IPS-NIHi11 (cell line): Measurements from ENCODE around the gene DCDC1.
A peak's percentile ranks its signal among the peaks of the same experiment; 100 is the strongest.

Experiments
- DNase-seq: peaks from one replicate; pipeline ENCODE4 v3.0.0; 2012; ENCODE audit warnings: mixed read lengths, low spot score

The DCDC1 gene

GRCh38 chr11:30914143-30914762 lies 455.3 kb downstream of the DCDC1 start:
- DNase-seq, result peak; percentile 72

DNA sequence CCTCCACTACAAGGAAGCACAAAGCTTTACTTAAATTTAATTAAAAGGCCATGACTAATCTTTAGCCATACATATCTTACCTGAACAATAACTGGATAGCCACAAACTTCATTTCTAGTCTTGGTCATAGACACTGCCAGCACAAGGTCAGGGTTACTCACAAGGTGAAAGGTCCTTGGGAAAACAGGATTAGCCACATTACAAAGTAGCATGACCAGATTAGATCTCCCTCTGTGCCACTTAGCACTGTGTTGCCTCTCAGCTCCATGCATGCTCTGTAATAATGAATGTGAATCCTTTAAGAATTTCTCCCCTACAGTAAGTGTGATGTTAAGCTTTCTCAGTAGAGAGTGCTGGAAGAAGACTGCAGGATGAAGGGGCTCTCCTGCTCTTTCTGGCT lies 458.3 kb downstream of the DCDC1 start:
- DNase-seq, result no peak

GRCh38 chr11:30908857-30909256 lies 460.7 kb downstream of the DCDC1 start:
- DNase-seq, result no peak

- no peak for DNase-seq
These were observed 461.3 kb downstream of the DCDC1 start for GRCh38 chr11:30908272-30908671.

DNA sequence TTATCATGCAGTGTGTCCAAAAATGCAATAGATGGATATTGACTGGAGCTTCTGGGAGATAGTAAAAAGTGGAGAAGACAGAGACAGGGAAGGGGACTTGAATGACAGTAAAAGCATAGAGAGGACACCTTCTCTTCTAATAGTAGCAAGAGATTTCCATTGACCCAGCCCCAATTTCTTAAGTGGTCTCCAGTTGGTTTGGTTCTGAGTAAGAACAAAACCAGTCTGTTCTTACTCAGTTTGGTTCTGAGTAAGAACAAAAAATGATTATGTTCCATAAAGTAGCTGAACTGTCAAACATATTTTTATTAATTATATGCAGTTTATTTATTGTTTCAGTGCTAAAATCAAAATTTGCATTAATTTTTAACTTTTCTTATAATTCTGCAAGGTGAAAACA lies 466.6 kb downstream of the DCDC1 start:
- DNase-seq, result no peak

GRCh38 chr11:30895046-30895445 lies 474.5 kb downstream of the DCDC1 start:
- no peak for DNase-seq

DNA sequence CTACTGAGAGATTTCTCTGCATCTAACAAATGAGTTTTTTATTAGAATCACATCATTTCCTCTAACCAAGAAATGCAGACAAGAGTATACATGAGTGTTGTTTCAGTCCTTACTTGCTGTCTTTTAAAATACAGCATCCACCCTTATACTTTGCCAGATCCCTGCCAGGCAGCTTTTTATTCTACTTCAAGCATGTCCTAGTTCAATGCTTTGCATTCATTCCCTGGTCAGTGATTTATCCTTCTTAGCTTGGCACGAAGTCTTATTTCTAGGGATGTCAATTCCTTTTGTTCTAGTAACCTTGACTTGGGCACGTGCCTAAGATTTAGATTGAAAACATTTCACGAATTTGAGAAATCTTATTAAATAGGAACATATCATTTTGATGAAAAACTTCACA lies 476.2 kb downstream of the DCDC1 start:
- no peak for DNase-seq

DNA sequence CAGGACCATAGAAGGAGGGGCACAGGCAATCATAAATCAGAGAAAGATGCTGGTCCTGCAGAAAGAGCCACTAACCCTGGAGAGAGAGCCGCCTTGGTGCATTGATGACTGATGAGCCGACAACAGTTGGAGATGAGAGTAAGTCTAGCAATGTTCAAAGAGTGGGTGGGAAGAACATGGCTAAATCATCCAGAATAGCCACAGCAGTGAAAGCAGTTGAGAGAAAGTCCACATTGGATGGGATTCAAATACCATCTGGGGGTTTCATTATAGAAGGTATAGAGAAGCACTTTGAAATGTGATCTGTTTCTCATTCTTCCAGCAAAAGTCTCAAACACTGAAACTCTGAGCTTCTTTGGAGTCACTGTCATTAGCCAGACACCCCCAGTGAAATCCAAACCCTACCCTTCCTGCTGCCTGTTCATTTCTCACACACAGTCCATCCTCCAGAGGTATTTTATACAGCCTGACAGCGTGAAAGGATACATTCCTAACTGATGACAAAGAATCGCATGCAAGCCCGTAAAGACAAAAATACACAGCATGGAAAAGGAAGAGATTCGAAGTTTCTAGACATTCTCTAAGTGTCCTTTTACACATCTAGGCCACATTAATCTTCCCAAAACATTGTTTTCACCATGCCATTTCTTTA lies 480.3 kb downstream of the DCDC1 start:
- DNase-seq, result no peak

DNA sequence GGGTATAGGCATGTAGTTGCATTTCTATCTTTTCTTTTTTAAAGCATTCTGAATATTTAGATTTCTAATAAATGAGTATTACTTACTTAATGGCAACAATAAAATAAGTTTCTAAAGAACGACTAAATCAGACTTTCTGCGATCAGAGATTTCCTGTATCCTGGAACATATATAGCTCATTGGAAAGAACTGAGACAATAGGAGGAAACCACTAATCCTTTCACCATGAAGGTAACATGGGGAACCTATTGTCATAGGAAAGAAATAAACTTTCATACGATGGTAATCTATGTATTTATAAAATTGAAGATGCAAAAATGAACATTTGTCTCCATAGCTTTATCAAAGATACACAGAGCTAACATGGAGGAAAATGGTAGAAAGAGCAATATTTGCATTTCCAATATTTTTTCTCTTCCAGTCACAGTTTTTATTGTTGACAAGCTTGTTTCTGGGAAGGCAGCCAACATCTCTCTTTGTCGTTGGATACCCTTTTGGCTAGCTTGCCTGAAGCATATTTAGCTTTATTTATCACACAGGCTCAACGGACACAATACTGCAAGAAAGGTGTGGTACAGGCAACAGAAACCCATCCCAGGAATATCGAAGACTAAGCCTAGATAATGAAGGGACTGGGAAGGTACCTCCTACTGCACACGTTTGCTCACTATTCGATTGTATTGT lies 490.1 kb downstream of the DCDC1 start:
- DNase-seq, result no peak

DNA sequence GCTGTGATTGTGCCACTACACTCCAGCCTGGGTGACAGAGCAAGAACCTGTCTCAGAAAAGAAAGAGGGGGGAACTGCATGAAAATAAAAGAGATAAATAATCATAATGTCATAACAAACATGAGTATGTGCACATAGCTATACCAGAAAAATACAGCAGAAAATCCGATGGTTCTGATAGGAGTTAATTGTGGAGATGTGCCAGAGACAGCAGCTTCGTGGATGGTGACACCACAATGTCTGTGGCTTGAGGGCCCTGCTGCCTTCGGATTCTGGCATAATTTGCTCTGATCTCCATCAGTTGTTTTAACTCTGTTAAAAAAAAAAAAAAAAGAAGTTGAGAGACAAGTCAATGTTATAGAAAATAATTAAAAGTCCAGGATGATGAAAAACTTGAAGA lies 491.1 kb downstream of the DCDC1 start:
- no peak for DNase-seq

GRCh38 chr11:30876663-30877396 lies 492.7 kb downstream of the DCDC1 start:
- DNase-seq, result no peak

GRCh38 chr11:30876228-30876627 lies 493.3 kb downstream of the DCDC1 start:
- no peak for DNase-seq

GRCh38 chr11:30875806-30876205 lies 493.7 kb downstream of the DCDC1 start:
- DNase-seq, result no peak

GRCh38 chr11:30873924-30874610 lies 495.5 kb downstream of the DCDC1 start:
- no peak for DNase-seq

- DNase-seq, result no peak
These were observed 500.9 kb downstream of the DCDC1 start for GRCh38 chr11:30868626-30869081.

DNA sequence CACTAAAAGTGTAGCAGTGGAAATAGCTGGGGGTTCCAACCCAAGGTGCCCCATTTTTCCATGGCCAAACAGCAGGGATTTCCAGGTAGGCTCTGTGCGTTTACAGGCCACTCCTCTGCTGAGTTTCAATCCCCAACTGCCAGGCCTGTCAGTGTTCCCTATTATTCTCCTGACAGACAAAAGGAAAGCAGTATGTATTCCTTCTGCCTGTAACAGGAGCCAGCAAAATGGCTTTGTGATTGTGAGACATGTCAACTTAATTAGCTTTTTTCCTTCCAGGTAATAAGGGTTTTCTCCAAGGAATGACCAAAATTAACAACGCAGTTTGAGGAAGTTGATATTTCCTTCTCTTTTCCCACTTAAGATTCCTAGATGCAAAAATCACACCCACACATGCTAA lies 506.3 kb downstream of the DCDC1 start:
- no peak for DNase-seq

DNA sequence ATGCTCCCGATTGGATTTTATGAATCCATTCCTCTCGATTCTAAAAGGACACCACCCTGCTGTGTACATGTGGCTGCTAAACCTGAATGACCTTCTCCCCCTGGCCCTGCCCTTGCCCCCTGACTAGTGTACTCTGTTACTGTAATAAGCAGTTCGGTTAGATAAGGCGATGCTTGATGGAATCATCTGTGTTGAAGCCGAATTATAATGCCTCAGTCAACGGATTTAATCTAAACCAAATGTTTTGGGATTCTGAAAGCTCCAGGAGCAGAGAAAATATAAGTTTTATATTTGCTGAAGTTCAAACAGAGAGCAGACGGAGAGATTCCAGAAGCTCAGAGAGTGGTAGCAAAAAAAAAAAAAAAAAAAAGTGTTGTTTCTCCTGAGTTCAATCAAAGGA lies 508.0 kb downstream of the DCDC1 start:
- DNase-seq, result no peak

GRCh38 chr11:30861064-30861463 lies 508.5 kb downstream of the DCDC1 start:
- DNase-seq, result no peak

DNA sequence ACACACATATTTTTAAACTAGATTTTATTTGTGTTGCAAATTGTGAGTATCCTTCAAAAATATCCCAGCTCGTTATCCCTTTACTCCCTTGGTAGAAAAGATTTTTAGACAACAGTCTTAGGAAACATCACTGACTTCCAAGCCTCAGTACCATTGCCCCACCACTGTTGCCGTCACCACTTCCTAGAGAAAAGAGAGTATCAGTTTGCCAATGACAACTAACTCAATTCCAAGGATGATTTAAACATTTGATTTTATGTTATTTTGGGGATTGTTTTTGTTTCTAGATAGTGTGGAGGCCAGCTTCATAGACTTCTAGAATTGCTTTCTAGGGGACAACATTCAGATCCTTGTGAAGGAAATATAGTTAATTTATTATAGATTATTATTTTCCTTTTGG lies 509.4 kb downstream of the DCDC1 start:
- DNase-seq, result no peak

- no peak for DNase-seq
These were observed 509.9 kb downstream of the DCDC1 start for GRCh38 chr11:30859669-30860068.

DNA sequence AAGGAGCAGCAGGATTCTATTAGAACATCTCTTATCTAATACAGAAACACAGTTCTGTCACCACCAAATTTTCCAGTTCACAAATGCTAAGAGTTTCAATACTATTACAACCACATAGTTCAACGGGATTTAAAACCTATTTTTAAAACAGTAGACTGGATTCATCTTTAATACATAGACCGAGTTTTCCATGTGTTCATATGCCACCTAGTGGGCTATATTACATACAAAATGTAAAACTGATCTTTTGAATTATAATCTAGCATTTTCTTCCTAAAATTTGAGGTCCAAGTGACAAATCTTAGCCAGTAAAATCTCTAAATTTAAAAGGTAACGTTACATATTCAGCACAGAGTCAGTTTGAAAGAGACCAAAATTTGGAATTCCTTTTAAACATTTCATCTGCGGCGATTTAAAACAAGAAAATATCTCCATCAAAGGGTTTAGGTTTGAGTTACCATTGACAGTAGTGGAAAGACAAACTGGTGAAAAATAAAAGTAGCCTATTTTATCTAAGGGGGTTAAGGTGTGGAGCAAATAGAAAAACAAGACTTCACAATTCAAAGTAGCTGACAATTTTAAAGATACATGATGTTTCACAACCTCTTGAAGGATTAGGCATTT lies 514.0 kb downstream of the DCDC1 start:
- DNase-seq, result no peak

GRCh38 chr11:30853439-30853838 lies 516.1 kb downstream of the DCDC1 start:
- no peak for DNase-seq
